OCI-LY1 (cell line): ENCODE data around the gene DCDC2.
A peak's percentile ranks its signal among the peaks of the same experiment; 100 is the strongest.
"Not testable (repeated sequence)": the region's sequence is repeated elsewhere in the genome, so short reads cannot be mapped to it uniquely, and the experiment has no call there.

Source experiments
- H2AFZ ChIP-seq: fragments of 200-600 bp; sonication (generic), shearing (Covaris generic); 2 replicates; pipeline ENCODE4 v1.6.0; 2014; ENCODE audit warnings: antibody characterized with exemption, mild to moderate bottlenecking, low read length
- H3F3A ChIP-seq: fragments of 200-600 bp; sonication (generic), shearing (Covaris generic); 2 replicates; pipeline ENCODE4 v1.6.0; 2014; ENCODE audit warnings: mild to moderate bottlenecking, antibody characterized with exemption, low read length, moderate library complexity; ENCODE audit not compliant: insufficient read depth
- H3K27ac ChIP-seq: fragments of 200-600 bp; sonication (generic); 2 replicates; pipeline ENCODE4 v1.5.1; 2014; ENCODE audit warnings: low read length, mixed run types, mild to moderate bottlenecking, low read depth; ENCODE audit not compliant: poor library complexity, severe bottlenecking
- H3K27me3 ChIP-seq: fragments of 200-600 bp; sonication (generic); 2 replicates; pipeline ENCODE4 v1.6.0; 2014; ENCODE audit warnings: antibody characterized with exemption, mild to moderate bottlenecking, low read length, moderate library complexity; ENCODE audit not compliant: insufficient read depth
- H3K36me3 ChIP-seq: fragments of 200-600 bp; sonication (generic); 2 replicates; pipeline ENCODE4 v1.6.1; 2014; ENCODE audit warnings: mild to moderate bottlenecking, antibody characterized with exemption, low read length, moderate library complexity, mixed read lengths; ENCODE audit not compliant: insufficient read depth
- H3K4me1 ChIP-seq: fragments of 200-600 bp; sonication (generic); 2 replicates; pipeline ENCODE4 v1.5.1; 2014; ENCODE audit warnings: mild to moderate bottlenecking, low read length, moderate library complexity; ENCODE audit not compliant: insufficient read depth, severe bottlenecking
- H3K4me2 ChIP-seq: fragments of 200-600 bp; sonication (generic), shearing (Covaris generic); 2 replicates; pipeline ENCODE4 v1.6.1; 2014; ENCODE audit warnings: low read length
- H3K4me3 ChIP-seq: fragments of 200-600 bp; sonication (generic); 2 replicates; pipeline ENCODE4 v1.5.1; 2014; ENCODE audit warnings: low read length, low read depth, mild to moderate bottlenecking, mixed read lengths; ENCODE audit not compliant: poor library complexity, severe bottlenecking
- H3K79me2 ChIP-seq: fragments of 200-600 bp; shearing (Covaris generic); 2 replicates; pipeline ENCODE4 v1.6.1; 2016; ENCODE audit warnings: mixed run types, low read length, mixed read lengths; ENCODE audit not compliant: insufficient read depth
- H3K9ac ChIP-seq: fragments of 200-600 bp; sonication (generic), shearing (Covaris generic); 2 replicates; pipeline ENCODE4 v1.6.1; 2014; ENCODE audit warnings: mild to moderate bottlenecking, low read length, mixed read lengths
- H3K9me2 ChIP-seq: fragments of 200-600 bp; sonication (generic), shearing (Covaris generic); 2 replicates; pipeline ENCODE4 v1.6.1; 2014; ENCODE audit warnings: low read depth, mild to moderate bottlenecking, low read length, mixed read lengths
- H3K9me3 ChIP-seq: fragments of 200-600 bp; shearing (Covaris generic); 2 replicates; pipeline ENCODE4 v1.6.1; 2014; ENCODE audit warnings: low read length, mixed read lengths
- H4K20me1 ChIP-seq: fragments of 200-600 bp; sonication (generic), shearing (Covaris generic); 2 replicates; pipeline ENCODE4 v1.6.0; 2016; ENCODE audit warnings: mild to moderate bottlenecking, low read length; ENCODE audit not compliant: insufficient read depth
- CTCF ChIP-seq: fragments of 200-600 bp; sonication (generic), shearing (Covaris generic); IDR thresholded peaks from 2 replicates; pipeline ENCODE4 v1.5.1; 2017; ENCODE audit warnings: mild to moderate bottlenecking, antibody characterized with exemption, low read length, moderate library complexity, mixed read lengths
- EZH2 ChIP-seq: fragments of 200-600 bp; sonication (generic), shearing (Covaris generic); IDR thresholded peaks from 2 replicates; pipeline ENCODE4 v1.8.0; 2017; ENCODE audit warnings: borderline replicate concordance, mixed run types, mild to moderate bottlenecking, antibody characterized with exemption, low read length, moderate library complexity, mixed read lengths

Gene DCDC2

DNA sequence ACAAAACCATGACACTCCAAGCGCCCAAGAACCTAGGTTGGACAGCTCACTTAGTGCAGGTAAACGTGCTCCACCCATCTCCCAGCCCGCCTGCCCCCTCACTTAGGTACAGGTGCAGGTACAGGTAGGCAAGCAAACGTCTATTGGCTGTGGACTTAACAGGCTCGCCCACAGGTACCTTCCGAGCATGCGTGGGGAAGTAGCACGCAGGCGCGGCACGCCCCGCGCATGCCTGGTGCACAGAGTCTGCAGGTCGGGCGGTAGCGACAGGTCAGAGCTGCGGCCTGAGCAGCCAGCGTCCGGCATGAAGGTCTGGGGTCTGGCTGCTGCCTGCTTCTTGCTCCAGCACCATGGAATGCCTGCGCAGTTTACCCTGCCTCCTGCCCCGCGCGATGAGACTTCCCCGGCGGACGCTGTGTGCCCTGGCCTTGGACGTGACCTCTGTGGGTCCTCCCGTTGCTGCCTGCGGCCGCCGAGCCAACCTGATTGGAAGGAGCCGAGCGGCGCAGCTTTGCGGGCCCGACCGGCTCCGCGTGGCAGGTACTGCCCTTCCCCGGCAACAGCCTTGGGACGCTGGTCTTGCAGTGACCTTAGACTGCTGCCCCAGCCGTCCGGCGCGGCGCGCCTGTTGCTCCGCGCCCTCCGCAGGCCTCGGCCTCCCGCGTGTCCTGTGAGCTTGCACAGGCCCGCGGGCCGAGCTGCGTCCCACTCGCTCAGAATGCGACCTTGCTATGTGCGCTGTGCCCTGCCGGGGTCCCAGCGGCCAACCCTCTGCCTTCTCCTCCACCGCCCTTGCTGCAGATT lies 45.0 kb upstream of the DCDC2 start, which contains the start of gene MRS2:
TSS of gene MRS2 (plus strand) at position 240 of the 804 bp plus-strand sequence. CDS start at position 351, 111 bp downstream.
- H3K9me2 ChIP-seq = no peaks in the 10 kb centered on the region
- no peaks in the 10 kb centered on the region for H4K20me1 ChIP-seq
- H3K79me2 ChIP-seq = peaks cover 24% of the 10 kb centered on the region
- no peaks in the 10 kb centered on the region for H3K27me3 ChIP-seq
- peaks cover 21% of the 10 kb centered on the region for H3K4me1 ChIP-seq
- H3F3A ChIP-seq = no peaks in the 10 kb centered on the region
- peak within 1 kb of the TSS; percentile 92 for H3K4me3 ChIP-seq
- H3K9me3 ChIP-seq = no peaks in the 10 kb centered on the region
- H3K4me2 ChIP-seq = peak within 1 kb of the TSS; percentile 93
- H2AFZ ChIP-seq = no peak within 1 kb of the TSS
- TF ChIP-seq EZH2 (no peak), CTCF (no peak)
- peak within 1 kb of the TSS; percentile 86 for H3K9ac ChIP-seq
- H3K27ac ChIP-seq = no peak within 1 kb of the TSS
- H3K36me3 ChIP-seq = peaks cover 23% of the 10 kb centered on the region

DNA sequence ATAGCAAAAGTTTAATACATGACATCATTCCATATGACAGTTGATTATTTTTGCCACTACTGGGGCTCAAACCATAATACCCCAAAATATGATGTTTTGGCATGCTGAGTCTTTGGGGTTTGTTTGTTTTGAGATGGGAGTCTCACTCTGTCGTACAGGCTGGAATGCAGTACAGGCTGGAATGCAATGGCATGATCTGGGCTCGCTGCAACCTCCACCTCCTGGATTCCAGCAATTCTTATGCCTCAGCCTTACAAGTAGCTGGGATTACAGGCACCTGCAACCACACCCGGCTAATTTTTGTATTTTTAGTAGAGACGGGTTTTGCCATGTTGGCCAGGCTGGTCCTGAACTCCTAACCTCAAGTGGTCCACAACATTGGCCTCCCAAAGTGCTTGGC lies 43.6 kb upstream of the DCDC2 start:
- Histone ChIP-seq H3K4me1 (peaks cover 21% of the 10 kb centered on the region), H4K20me1 (no peaks in the 10 kb centered on the region), H3K9ac (no peak overlapping the region), H3K9me2 (no peaks in the 10 kb centered on the region), H3K79me2 (peaks cover 24% of the 10 kb centered on the region), H3K27me3 (no peaks in the 10 kb centered on the region), H3K4me2 (no peak overlapping the region), H3K36me3 (peaks cover 12% of the 10 kb centered on the region; the same call in 1 of the 2 replicates), H3K9me3 (peaks cover 7% of the 10 kb centered on the region), H3K4me3 (no peak overlapping the region), H3K27ac (no peak overlapping the region), H3F3A (no peaks in the 10 kb centered on the region), H2AFZ (no peak overlapping the region)
- TF ChIP-seq EZH2 = no peak
- no peak for TF ChIP-seq CTCF

- peaks cover 12% of the 10 kb centered on the region for H3K9me3 ChIP-seq
- not testable (repeated sequence) for H3K4me3 ChIP-seq, H3F3A ChIP-seq, H3K9me2 ChIP-seq, H2AFZ ChIP-seq, H3K9ac ChIP-seq, H3K27ac ChIP-seq, H3K4me2 ChIP-seq, H3K27me3 ChIP-seq, H3K36me3 ChIP-seq, H4K20me1 ChIP-seq
- H3K4me1 ChIP-seq = peaks cover 21% of the 10 kb centered on the region
- peaks cover 23% of the 10 kb centered on the region for H3K79me2 ChIP-seq
Observed at GRCh38 chr6:24400045-24401039, 42.5 kb upstream of the DCDC2 start.
